ENCODE data around the gene RNF145.

DNA sequence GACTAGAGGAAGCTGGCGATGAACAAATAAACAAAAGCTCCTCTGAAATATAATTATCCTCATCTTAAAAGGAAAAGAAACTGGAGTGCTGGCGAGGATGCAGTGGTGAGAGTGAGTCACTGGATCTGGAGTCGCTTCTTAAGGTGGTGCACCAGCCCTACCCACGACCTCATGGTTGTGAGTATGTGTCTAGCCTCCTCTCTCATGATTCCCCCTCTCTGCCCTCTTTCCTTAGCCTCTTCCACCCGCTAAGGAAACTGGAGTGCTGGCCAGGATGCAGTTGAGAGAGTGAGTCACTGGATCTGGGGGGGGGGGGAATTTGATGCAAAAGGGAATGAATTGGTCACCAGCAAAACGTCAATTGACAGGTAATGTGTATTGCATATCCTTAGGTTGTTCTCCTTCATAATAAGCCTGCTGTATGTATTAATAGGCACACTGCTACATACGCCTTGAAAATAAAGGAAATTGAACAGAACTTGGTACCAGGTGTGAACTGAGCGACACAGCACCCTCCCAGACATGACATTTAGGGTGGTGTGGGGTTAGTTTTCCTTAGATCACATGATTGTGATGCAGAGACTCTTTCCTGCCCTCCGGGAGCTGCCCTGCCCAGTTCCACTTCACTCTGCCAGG lies 73.3 kb downstream of the RNF145 start:
- TF ChIP-seq, protein P1, sequence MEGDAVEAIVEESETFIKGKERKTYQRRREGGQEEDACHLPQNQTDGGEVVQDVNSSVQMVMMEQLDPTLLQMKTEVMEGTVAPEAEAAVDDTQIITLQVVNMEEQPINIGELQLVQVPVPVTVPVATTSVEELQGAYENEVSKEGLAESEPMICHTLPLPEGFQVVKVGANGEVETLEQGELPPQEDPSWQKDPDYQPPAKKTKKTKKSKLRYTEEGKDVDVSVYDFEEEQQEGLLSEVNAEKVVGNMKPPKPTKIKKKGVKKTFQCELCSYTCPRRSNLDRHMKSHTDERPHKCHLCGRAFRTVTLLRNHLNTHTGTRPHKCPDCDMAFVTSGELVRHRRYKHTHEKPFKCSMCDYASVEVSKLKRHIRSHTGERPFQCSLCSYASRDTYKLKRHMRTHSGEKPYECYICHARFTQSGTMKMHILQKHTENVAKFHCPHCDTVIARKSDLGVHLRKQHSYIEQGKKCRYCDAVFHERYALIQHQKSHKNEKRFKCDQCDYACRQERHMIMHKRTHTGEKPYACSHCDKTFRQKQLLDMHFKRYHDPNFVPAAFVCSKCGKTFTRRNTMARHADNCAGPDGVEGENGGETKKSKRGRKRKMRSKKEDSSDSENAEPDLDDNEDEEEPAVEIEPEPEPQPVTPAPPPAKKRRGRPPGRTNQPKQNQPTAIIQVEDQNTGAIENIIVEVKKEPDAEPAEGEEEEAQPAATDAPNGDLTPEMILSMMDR (IDR thresholded peaks at IDR 0.05): no peak
- no peak for TF ChIP-seq POLR2AphosphoS5 (IDR thresholded peaks at IDR 0.05)
- TF ChIP-seq POLR2A (IDR thresholded peaks at IDR 0.05): no peak
- TF ChIP-seq EP300 (IDR thresholded peaks at IDR 0.05): no peak
